A549 (cell line): Measurements from ENCODE around the gene NCOA4.

Experiments
- CHD2 ChIP-seq: fragments of 150-350 bp; IDR thresholded peaks from 2 replicates; pipeline ENCODE4 v1.6.1; 2014; ENCODE audit warnings: low read length; ENCODE audit not compliant: partially characterized antibody
- CTCF ChIP-seq: fragments of >200 bp; sonication (Bioruptor Twin); formaldehyde crosslinking; IDR thresholded peaks from 3 replicates; pipeline ENCODE4 v1.5.1; 2016
- ELK1 ChIP-seq: fragments of 150-350 bp; IDR thresholded peaks from 2 replicates; pipeline ENCODE4 v1.6.1; 2014; ENCODE audit warnings: low read depth, mild to moderate bottlenecking, low read length
- EP300 ChIP-seq, 2 experiments: fragments of >200 bp; sonication (Bioruptor Twin); formaldehyde crosslinking; IDR thresholded peaks; 2 replicates in 1 of 2; 3 replicates in 1 of 2; pipeline ENCODE4 v1.6.1; 2016 to 2017
- FOSL2 ChIP-seq, 2 experiments: fragments of 450-650 bp in 1 of 2; fragments of >200 bp in 1 of 2; sonication (Bioruptor Twin) in 1 of 2; formaldehyde crosslinking; IDR thresholded peaks; 2 replicates each; pipeline versions ENCODE4 v1.5.0 to v1.6.1; 2016 to 2020; ENCODE audit warnings: mild to moderate bottlenecking in 1 of 2, moderate library complexity in 1 of 2
- POLR2A ChIP-seq: IDR thresholded peaks from 2 replicates; pipeline ENCODE4 v1.6.1; 2012; ENCODE audit warnings: mild to moderate bottlenecking, low read length
- RAD21 ChIP-seq, 2 experiments: fragments of >200 bp in 1 of 2; sonication (Bioruptor Twin) in 1 of 2; formaldehyde crosslinking in 1 of 2; IDR thresholded peaks in 1 of 2; conservative IDR thresholded peaks in 1 of 2; 2 replicates in 1 of 2; 3 replicates in 1 of 2; pipeline ENCODE4 v1.6.1; 2012 to 2018; ENCODE audit warnings: inconsistent platforms in 1 of 2
- RCOR1 ChIP-seq: fragments of 150-350 bp; IDR thresholded peaks from 2 replicates; pipeline ENCODE4 v1.6.1; 2014; ENCODE audit warnings: antibody characterized with exemption, low read length, low read depth
- ZC3H11A ChIP-seq: fragments of 450-650 bp; IDR thresholded peaks from 2 replicates; pipeline ENCODE4 v1.6.1; 2014; ENCODE audit warnings: antibody characterized with exemption, mild to moderate bottlenecking
- ZNF302 ChIP-seq: fragments of 250-450 bp; sonication (Bioruptor Pico); IDR thresholded peaks from 2 replicates; pipeline ENCODE4 v1.9.0; 2021; ENCODE audit warnings: inconsistent platforms, mild to moderate bottlenecking, moderate library complexity

GRCh38 chr10:46026106-46026505 lies 4.3 kb downstream of the NCOA4 start:
- no peak for TF ChIP-seq CTCF
- no peak for TF ChIP-seq ELK1
- TF ChIP-seq FOSL2 (IDR thresholded peaks at IDR 0.05) = no peak
- no peak for TF ChIP-seq FOSL2 (CRISPR knock-in tag; IDR thresholded peaks at IDR 0.05)
- TF ChIP-seq RAD21 (conservative IDR thresholded peaks at IDR 0.05 in 1 of 2, IDR thresholded peaks at IDR 0.05 in 1 of 2) = no peak
- TF ChIP-seq EP300 (IDR thresholded peaks at IDR 0.05) = no peak
- TF ChIP-seq POLR2A = no peak
- no peak for TF ChIP-seq ZC3H11A
- TF ChIP-seq ZNF302 = no peak
- no peak for TF ChIP-seq RCOR1
- no peak for TF ChIP-seq CHD2
